ENCODE data around the gene LARP1.
"Not testable (repeated sequence)": the region's sequence is repeated elsewhere in the genome, so short reads cannot be mapped to it uniquely, and the experiment has no call there.

The LARP1 gene

DNA sequence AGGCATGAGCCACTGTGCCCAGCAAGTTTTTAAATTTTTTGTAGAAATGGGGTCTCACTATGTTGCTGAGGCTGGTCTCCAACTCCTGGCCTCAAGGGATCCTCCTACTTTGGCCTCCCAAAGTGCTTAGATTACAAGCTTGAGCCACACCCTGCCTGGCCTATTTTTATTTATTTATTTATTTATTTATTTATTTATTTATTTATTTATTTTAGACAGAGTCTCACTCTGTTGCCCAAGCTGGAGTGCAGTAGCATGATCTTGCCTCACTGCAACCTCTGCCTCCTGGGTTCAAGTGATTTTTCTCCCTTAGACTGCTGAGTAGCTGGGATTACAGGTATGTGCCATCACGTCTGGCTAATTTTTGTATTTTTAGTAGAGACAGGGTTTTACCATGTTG is 18.8 kb upstream of the LARP1 start:
- not testable (repeated sequence) for DNase-seq

DNA sequence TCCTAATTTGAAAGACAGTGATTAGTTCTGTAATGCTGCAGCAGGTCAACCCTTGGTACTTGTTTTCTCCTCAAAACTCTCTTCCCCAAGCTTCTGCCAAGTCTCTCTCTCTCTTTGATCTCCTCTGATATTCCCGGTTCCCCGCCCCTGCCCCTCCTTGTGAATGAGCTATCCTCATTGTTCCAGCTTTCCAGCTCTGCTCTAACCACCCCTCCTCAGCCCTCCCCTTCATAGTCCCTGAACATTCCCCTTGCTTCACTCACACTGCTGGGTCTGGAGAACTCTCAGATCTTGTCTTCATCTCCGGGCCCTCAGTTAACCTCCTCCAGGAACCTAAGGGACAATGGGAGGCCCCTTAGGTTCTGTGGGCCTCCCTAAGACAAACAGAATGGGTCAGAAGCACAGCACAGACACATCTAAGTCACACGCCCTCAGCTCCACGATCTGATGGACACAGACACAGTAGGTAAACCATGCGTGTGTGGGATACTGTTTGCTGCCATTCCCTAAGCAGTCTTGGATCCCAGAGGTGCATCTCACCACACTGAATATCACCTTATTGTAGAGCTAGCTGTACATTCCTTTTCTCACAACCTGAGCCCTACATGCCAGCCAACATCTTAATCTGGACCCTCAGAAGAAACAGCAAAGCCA is 17.4 kb upstream of the LARP1 start:
- no peak for DNase-seq

DNA sequence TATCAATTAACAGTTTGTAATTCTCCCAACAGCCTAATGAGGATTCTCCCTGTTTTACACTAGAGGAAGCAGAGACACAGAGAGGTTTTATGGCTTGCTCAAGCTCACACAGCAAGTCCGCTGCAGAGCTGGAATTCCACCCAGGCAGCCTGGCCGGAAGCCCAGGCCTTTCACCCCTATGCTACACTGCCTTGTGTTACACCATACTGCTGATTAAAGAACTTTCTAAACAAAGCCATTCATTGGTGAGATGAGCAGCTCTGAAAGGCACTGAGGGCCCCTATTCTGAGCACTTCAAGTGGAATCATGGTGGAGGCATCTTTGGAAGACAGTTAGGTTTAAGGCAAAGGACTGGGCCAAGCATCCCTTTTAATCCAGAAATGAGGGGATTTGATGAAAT is 14.7 kb upstream of the LARP1 start:
- no peak for DNase-seq

DNA sequence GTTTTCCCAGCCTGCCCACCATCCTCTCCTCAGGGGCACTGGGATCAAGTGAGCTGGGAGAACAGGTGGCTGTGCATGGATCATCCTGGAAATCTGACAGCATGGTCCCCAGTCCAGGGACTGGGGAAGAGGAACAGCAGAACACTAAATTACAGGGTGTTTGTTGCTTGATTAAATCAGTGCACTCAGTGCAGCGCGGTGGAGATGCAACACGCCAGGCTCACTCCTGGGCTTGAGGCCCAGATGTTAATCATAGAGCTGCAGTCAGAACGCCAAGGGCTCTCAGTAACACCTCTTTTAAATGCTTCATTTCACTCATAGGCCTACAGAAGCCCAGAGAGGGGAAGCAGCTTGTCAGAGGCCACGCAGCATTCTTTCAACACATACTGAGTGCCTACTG is 14.2 kb upstream of the LARP1 start:
- DNase-seq: peak; percentile 36

DNA sequence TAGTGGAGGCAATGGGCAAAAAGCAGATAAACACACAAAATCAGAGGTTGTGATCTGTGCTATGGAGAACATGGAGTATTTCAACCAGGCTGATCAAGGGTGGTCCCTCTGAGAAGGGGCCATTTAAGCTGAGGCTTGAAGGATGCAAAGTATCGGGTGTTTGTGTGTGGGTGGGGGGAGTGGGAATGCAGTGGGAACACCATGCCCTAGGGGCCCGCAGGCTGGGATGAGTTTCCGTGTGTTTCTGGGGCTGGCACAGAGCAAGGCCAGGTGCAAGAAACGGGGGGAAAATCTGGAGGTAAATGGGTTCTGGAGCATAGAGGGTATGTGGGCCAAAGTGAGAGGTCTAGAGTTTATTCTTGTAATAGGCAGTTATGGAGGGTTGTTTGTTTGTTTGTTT is 13.8 kb upstream of the LARP1 start:
- DNase-seq: no peak

DNA sequence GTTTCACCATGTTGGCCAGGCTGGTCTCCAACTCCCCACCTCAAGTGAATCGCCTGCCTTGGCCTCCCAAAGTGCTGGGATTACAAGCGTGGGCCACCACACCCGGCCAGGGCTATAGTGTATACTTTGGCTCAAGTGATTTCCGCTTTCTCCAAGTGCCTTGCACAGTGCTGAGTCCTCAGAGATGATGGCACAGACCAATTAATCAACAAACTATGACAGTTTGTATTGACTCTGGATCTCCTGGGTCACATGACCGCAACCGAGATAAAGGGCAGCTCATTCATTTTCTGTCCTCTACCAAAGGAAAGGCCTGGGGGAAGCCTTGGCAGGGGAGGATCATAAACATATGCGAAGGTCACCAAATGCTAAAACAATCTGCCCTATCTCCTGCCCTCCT is 11.4 kb upstream of the LARP1 start:
- DNase-seq: no peak

DNA sequence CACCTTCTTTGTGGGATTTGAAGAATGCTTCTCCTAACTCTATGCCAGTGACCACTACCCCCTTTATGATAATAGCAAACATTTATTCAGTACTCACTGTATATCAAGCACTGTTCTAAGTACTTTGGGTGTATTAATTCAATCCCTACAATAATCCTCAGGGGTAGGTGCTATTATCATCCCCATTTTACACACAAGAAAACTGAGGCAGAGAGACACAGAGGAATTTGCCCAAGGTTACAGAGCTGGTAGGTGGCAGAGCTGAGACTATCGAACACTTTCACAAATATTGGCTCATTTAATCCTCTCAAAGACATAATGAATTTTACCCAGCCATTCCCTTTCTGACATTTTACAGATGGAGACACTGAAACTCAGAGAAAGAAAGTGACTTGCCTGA is 9.8 kb upstream of the LARP1 start:
- no peak for DNase-seq

DNA sequence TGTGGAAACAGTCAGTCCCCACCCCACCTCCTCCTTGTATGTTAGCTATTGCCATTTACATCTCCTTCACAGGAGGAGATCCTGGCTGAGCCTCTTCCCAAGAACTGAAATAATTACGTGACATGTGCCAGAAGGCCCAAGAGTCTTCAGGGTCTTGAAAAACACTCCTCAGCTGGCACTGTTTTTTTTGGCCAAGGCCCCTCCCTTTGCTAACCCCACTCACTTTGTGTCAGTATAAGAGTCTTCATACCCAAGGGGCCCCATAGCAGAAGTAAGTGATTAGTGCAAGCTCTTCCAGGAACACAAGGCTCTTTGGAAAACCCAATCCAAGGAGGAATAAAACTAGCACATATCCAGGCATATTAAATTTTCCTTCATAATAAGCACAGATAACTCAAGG is 5.7 kb upstream of the LARP1 start:
- DNase-seq: no peak

DNA sequence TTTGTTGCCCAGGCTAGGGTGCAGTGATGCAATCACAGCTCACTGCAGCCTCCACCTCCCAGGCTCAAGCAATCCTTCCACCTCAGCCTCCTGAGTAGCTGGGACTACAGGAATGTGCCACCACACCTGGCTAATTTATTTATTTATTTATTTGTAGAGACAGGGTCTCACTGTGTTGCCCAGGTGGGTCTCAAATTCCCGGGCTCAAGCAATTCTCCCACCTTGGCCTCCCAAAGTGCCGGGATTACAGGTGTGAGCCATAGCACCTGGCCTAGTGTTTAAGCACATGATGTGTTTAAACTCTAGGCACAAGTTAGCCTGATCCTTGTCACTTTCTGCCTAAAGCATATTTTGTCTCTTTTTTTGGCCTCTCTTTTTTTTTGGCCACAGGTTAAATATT is 4.5 kb upstream of the LARP1 start:
- not testable (repeated sequence) for DNase-seq

DNA sequence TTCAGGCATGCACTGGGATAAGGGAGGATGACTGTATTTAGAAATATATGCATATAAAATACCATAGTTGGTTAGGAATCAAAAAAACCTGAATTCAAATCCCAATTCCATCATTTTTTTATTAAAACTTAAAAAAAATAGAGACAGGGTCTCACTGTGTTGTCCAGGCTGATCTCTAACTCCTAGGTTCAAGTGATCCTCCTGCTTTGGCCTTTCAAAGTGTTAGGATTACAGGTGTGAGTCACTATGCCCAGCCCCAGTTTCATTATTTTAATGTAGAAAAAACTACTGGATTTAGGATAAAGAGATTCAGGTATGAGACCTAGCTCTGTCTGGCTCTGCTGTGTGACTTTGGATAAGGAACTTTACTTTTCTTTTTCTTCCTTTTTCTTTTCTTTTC is 3.3 kb upstream of the LARP1 start:
- no peak for DNase-seq

DNA sequence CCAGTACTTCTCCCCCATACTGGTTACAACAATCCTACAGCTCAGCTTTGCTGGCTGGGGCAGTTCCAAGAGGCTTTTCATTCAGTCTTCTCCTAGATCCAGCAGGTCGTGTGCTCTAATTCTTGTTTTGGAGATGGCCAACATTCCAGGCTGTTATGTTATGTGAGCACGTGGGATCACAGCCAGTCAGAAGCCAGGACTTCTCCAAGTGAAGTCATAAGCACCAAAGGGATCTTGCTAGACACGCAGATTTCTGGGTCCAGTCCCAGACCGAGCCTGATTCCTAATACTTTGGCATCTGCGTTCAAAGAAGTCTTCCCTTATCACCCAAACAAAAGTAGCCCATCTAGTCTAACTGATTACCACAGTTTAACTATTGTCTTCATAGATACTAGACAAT is 1.4 kb upstream of the LARP1 start:
- DNase-seq: no peak

DNA sequence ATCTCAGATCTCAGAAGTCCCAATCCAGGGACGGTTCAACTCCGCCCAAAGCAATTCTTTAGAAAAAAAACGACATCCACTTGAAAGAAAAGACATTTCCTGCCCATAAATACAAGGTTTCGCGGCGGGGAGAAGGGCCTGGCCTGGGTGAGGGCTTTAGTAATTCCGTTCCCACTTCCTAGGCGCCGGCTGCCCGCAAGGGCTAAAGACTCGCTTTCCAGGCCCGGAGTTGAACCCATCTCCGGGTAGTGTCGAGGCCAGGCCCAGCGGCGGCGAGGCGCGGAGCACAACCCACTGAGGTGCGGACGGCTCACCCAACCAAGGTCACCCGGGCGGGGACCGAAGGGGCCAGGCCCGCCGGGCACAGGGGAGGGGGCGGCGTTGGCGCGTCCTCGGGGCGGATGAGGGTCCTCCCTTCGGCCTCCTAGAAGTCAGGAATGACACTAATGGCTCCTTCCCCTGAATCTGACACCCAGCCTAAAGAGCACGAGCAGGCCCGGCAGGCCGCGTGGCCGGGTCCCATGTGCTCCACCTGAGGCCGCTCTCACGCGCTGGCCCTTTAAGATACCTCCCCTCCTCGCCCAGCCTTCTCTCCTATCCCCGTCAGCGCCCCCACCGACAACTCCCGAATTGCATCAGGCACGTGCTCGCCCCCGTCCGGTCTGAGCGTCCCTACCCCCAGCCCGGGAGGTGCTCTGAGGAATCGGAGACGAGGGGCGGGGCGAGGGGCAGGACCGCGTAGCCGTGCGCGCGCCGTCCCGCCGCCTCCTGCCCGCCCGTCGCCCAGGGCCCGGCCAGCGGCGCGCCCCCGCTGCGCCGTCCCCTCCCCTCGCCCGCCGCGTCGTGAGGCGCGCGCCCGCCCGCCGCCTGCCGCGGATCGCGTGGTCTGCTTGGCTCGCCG is 467 bp upstream of the LARP1 start:
- peak; percentile 83 for DNase-seq

DNA sequence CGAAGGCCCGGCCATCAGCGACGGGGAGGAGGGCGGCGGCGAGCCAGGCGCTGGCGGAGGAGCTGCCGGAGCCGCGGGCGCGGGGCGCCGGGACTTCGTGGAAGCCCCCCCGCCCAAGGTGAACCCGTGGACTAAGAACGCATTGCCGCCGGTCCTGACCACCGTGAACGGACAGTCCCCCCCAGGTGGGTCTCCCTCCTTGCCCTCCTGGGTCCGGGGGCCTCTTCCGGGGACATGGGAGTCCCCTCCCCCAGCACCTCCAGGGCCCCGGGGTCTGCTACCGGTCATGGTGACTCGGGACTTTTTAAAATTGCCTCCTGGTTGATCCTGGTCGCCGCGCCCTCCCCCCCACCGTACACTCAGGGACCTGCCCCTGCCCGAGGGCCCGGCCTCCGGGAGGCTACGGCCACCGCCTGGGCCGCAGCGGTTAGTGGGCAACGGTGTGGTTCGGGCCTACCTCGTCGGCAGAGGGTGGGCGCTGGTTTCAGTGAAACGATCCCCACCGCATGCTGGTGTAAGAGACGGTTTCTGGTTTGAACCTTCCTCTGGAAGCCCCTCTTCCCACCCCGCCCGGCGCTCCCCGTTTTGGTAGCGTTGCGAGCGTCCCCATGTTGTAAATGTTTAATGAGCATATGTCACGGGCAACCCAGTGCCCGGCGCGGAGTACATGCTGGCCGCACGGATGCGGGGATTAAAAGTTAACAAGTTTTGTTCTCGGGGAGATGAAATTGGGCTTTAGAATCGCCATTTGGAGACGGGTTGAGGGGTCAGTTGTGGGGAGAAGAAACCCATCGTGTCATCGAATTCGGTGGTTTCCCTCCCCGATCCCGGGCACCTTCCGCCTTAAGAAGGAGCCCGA is 1.1 kb downstream of the LARP1 start:
- no peak for DNase-seq

DNA sequence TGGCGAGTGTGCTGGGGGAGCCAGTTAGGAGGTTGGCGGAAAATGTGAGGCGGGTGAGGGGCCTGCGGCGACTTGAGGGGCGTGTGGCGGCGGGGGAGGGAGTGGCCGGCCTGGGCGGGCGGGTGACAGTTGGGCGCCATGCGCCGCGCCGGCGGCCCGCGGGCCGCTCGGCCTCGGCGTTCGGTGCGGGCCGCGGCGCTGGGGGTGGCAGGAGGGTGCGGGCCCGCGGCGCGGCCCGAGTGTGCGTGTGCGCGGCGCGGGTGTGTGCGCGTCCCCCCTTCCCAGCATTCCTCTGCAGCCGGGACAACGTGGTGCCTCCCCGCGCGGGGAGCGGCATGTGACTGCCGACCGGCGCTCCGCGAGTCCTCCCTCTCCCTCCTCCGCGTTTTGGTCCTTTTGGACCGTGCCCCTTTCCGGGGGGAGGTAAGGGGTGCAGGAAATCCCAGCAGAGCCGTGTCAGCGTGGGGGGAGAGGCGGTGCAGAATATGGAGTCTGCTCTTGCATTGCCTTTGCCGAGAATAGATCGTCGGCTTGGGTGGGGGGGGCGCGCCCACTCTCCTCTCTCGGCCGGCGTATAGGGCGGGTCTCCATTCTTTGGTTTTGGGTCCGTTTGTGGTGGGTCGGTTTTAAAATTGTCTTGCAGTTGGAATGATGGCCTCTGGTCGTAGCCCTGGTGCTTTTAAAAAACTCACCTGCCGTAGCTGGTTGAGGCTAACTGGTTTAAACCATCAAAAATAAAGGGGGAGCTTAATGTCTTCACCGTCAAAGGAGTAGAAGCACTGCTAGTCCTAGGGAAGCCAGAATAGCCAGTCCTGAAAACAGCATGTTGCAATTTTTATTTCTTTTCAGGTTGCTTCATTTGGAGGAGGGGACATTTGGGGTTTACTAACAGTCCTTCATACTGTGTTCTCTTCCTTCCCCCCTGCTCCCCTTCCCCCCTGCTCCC is 2.0 kb downstream of the LARP1 start:
- DNase-seq: no peak

DNA sequence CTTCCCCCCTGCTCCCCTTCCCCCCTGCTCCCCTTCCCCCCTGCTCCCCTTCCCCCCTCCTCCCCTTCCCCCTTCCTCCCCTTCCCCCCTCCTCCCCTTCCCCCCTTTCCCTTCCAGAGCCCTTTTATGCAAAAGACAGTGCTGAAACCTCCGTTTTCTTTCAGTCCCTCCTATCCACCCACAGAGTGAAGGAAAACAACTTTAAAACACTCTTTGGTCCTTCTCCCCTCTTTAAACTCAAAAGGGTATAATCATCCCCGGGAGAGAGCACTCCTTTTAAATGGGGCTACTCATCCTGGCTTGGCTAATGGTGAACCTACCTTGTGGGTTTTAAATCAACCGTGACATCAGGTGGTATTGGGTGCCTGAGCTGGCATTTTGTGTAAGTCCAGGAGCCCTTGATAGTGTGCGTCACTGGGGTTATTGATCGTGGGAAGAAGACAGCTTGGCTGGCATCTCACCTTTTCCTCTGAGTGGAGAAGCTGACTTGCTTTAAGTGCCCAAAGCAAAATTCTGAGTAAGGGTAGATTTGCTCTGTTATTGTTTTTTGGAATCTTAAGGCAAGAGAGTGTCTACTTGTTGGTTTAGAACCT is 2.7 kb downstream of the LARP1 start:
- DNase-seq: no peak

DNA sequence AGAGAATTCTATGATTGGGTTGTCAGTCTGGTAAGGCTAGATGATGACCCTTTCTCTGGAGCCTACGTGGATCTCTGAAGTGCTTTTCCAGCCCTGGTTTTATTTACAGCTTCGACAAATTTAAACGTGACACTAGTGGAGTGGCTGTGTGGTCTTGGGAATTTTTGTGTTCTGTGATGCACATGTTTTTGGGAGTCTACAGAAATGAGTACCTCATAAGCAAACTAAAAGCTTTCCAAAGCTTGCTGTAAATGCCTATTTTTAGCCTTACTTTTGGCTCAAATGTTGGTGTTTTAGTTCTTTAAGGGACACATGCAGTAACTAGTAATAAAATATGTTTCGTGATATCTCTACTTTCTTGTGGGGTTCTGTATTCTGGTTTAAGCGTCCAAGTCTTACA is 3.3 kb downstream of the LARP1 start:
- DNase-seq: no peak

DNA sequence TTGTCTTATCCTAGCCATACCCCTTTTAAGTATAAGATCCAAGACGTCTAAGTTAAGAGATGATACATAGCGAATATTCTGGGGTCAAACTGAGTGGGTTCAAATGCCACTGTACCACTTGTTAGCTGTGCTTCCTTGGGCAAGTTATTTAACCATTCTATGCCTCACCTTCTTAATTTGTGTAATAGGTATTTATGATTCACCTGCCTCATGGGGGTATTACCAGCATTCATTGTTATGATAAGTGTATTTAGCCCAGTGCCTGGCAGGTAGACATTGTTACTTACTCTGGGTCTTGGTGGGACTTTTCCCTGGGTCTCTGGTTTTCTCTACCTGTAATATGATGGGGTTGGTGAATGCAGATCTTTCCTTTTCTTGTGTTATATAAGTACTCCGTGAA is 3.8 kb downstream of the LARP1 start:
- no peak for DNase-seq

DNA sequence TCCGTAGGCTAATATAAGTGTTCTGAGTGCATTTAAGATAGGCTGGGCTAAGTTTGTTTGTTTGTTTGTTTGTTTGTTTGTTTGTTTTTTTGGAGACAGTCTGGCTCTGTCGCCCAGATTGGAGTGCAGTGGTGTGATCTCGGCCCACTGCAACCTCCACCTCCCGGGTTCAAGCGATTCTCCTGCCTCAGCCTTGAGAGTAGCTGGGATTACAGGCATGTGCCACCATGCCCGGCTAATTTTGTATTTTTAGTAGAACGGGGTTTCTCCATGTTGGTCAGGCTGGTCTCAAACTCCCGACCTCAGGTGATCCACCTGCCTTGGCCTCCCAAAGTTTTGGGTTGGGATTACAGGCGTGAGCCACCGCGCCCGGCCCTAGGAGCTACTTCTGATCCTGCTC is 4.7 kb downstream of the LARP1 start:
- DNase-seq: not testable (repeated sequence)

DNA sequence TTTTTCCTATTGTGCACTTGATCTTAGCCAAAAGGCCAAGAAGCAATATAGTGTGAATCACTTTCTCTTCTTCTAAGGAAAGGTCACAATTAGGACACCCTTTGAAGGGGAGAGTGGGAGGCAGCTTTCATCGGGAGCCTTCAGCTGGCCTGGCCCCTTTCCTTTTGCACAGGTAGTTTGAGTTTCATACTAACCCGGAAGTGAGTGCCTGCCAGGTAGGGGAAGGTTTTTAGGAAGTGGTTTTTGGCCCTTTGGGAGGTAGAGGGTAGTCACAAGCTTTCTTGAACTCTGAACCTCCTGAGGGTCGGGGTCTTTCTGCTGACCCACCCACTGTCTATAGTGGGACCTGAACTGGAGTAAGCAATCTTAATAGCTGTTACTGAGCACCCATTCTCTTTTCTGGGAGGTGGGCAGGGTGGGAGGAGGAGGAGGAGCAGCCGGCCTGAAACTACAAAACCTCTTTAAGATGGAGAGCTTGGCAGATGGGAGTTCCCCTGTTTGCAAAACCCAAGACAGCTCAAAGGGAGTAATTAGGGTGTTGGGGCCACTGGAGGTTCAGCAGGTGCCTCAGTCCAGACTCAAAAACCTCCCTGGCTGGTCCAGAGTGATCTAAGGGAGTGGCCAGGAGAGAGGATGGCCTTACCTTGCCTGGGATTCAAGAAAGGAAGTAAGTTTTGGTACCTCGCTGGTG is 6.0 kb downstream of the LARP1 start:
- no peak for DNase-seq

DNA sequence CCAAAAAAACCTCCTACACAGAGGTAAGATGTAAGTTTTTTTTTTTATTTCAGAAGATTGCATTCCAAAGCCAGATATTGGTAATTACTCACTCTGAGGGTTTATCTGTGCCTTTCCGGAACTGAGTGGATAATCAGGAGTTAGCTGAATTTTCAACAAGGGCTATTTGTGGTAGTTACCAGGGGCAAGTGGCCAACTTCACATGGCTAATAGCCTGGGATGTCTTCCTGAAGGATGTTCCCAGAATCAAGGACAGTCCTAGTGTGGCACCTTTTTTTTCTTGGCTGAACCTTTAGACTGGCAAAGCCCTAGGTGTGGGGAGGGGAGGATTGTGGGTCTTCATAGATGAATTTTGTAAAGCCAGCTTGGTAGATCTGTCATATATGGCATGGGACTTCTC is 7.1 kb downstream of the LARP1 start:
- no peak for DNase-seq

DNA sequence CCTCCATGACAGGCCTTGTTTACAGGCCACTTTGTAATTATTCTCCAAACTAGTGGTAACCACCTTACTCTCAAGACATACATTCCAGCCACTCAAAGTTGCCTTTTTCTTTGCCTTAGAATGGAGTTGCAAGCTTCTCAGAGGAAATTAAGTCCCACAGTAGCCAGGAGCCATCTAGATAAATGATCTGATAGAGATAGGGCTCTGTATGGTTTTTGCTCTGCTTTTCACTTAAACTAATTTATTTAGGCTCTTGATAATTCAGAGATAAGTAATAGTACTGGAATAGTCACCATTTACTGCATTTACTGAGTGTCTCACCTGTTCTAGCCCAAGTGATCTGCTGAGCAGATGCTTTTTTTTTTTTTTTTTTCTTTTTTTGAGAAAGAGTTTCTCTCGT is 7.5 kb downstream of the LARP1 start:
- DNase-seq: no peak
